Neuronal stem cell (in vitro differentiated cells): ENCODE data around the gene PIP5KL1.

ENCODE experiments used
- DNase-seq: peaks from one replicate; pipeline ENCODE4 v3.0.0-alpha.2; 2013; ENCODE audit warnings: low spot score
- H2AFZ ChIP-seq: one replicate; pipeline ENCODE4 v1.6.1; 2013; ENCODE audit warnings: mild to moderate bottlenecking, low read length, inconsistent platforms
- H2AK5ac ChIP-seq: 2 replicates; pipeline ENCODE4 v1.6.1; 2013; ENCODE audit warnings: low read depth, mild to moderate bottlenecking, inconsistent platforms, low read length, moderate library complexity, mixed read lengths
- H2BK120ac ChIP-seq: 2 replicates; pipeline ENCODE4 v1.6.1; 2013; ENCODE audit warnings: low read depth, mild to moderate bottlenecking, inconsistent platforms, low read length, moderate library complexity, mixed read lengths
- H2BK12ac ChIP-seq: one replicate; pipeline ENCODE4 v1.6.1; 2013; ENCODE audit warnings: low read length, inconsistent platforms
- H2BK15ac ChIP-seq: 2 replicates; pipeline ENCODE4 v1.6.1; 2013; ENCODE audit warnings: mild to moderate bottlenecking, low read length, inconsistent platforms, mixed read lengths
- H2BK5ac ChIP-seq: one replicate; pipeline ENCODE4 v1.6.1; 2013; ENCODE audit warnings: inconsistent platforms, mild to moderate bottlenecking, low read length, moderate library complexity
- H3K14ac ChIP-seq: one replicate; pipeline ENCODE4 v1.6.1; 2013; ENCODE audit warnings: low read length, inconsistent platforms
- H3K18ac ChIP-seq: 2 replicates; pipeline ENCODE4 v1.6.1; 2013; ENCODE audit warnings: low read length, inconsistent platforms
- H3K23ac ChIP-seq: 2 replicates; pipeline ENCODE4 v1.6.1; 2013; ENCODE audit warnings: low read depth, mild to moderate bottlenecking, mixed read lengths, low read length, inconsistent platforms; ENCODE audit not compliant: poor library complexity
- H3K27ac ChIP-seq: replicated peaks from 3 replicates; pipeline ENCODE4 v1.5.1; 2013; ENCODE audit warnings: low read length, inconsistent platforms
- H3K27me3 ChIP-seq, 3 experiments: 2 replicates each; pipeline ENCODE4 v1.6.1; 2013; ENCODE audit warnings: low read length in 3 of 3, mild to moderate bottlenecking in 2 of 3, inconsistent platforms in 1 of 3, low read depth in 1 of 3, mixed read lengths in 1 of 3, moderate library complexity in 1 of 3; ENCODE audit not compliant: control insufficient read depth in 3 of 3, insufficient read depth in 3 of 3
- H3K36me3 ChIP-seq, 2 donors: replicated peaks in 1 of 2; 2 replicates each; pipeline ENCODE4 v1.6.1; 2013; ENCODE audit warnings: low read length in 2 of 2; ENCODE audit not compliant: control insufficient read depth in 2 of 2, insufficient read depth in 2 of 2
- H3K4ac ChIP-seq: 2 replicates; pipeline ENCODE4 v1.6.1; 2013; ENCODE audit warnings: inconsistent platforms, mild to moderate bottlenecking, low read length, moderate library complexity
- H3K4me1 ChIP-seq, 2 donors: 1 replicate in 1 of 2; 2 replicates in 1 of 2; pipeline ENCODE4 v1.6.1; 2013; ENCODE audit warnings: low read length in 2 of 2, low read depth in 1 of 2; ENCODE audit not compliant: control insufficient read depth in 2 of 2, insufficient read depth in 1 of 2
- H3K4me2 ChIP-seq: one replicate; pipeline ENCODE4 v1.6.1; 2013; ENCODE audit warnings: mild to moderate bottlenecking, low read length, inconsistent platforms; ENCODE audit not compliant: insufficient read depth, poor library complexity, severe bottlenecking
- H3K4me3 ChIP-seq, 2 donors: 2 replicates each; pipeline ENCODE4 v1.5.1; 2013; ENCODE audit warnings: low read length in 2 of 2, mild to moderate bottlenecking in 2 of 2, inconsistent platforms in 1 of 2, moderate library complexity in 1 of 2
- H3K79me1 ChIP-seq: one replicate; pipeline ENCODE4 v1.6.1; 2013; ENCODE audit warnings: low read depth, mild to moderate bottlenecking, inconsistent platforms, low read length, moderate library complexity
- H3K9ac ChIP-seq: one replicate; pipeline ENCODE4 v1.6.1; 2013; ENCODE audit warnings: mild to moderate bottlenecking, low read depth, low read length, inconsistent platforms; ENCODE audit not compliant: poor library complexity
- H3K9me3 ChIP-seq, 2 donors: replicated peaks in 1 of 2; 2 replicates each; pipeline versions ENCODE3 to v1.6.1; 2013; ENCODE audit warnings: low read length in 2 of 2, mild to moderate bottlenecking in 2 of 2, inconsistent platforms in 1 of 2, low read depth in 1 of 2, mixed read lengths in 1 of 2, moderate library complexity in 1 of 2; ENCODE audit not compliant: control insufficient read depth in 2 of 2, insufficient read depth in 1 of 2
- H4K8ac ChIP-seq: one replicate; pipeline ENCODE4 v1.6.1; 2013; ENCODE audit warnings: low read depth, mild to moderate bottlenecking, inconsistent platforms, low read length, moderate library complexity
- H4K91ac ChIP-seq: one replicate; pipeline ENCODE4 v1.6.1; 2013; ENCODE audit warnings: low read length, low read depth, mild to moderate bottlenecking, inconsistent platforms; ENCODE audit not compliant: poor library complexity
- WGBS, 2 donors: extraction: QIAGEN DNeasy Blood & Tissue Kit; methylation state at CpG; one replicate each; pipeline ENCODE4 v1.1.7; 2013; ENCODE audit warnings: missing lambda C conversion rate in 2 of 2, mixed read lengths in 1 of 2; ENCODE audit not compliant: insufficient read length in 2 of 2, insufficient replicate concordance in 1 of 2; ENCODE audit errors: extremely low coverage in 2 of 2; 5-methylcytosine and 5-hydroxymethylcytosine counted together

PIP5KL1 gene

GRCh38 chr9:127973169-127974000 is 42.8 kb upstream of the PIP5KL1 start:
- Histone ChIP-seq H3K4me2 (no peak overlapping the region), H2BK15ac (no peak overlapping the region), H3K4me1 (peaks cover 44 to 50% of the 10 kb centered on the region in 2 donors), H3K36me3 (peaks cover 0 to 9% of the 10 kb centered on the region in 2 donors), H2AK5ac (peak overlapping the region; percentile 44), H2AFZ (no peak overlapping the region), H2BK5ac (no peak overlapping the region), H4K91ac (no peak overlapping the region), H3K79me1 (peaks cover 29% of the 10 kb centered on the region), H4K8ac (no peak overlapping the region), H2BK12ac (no peak overlapping the region), H3K14ac (peak overlapping the region; percentile 9), H2BK120ac (no peak overlapping the region), H3K27ac (no peak overlapping the region), H3K9me3 (no peaks in the 10 kb centered on the region), H3K4ac (no peak overlapping the region), H3K18ac (peak overlapping the region; percentile 19), H3K23ac (peak overlapping the region; percentile 8), H3K9ac (peak overlapping the region; percentile 32), H3K4me3 (no peak overlapping the region), H3K27me3 (no peaks in the 10 kb centered on the region)
- WGBS, 2 donors = no CpG with 5 or more reads among the region's 17 CpGs
- DNase-seq = no peak

- no peak overlapping the region for H2AFZ ChIP-seq
- H2BK120ac ChIP-seq = no peak overlapping the region
- peak overlapping the region; percentile 87 for H3K23ac ChIP-seq
- no peaks in the 10 kb centered on the region for H3K27me3 ChIP-seq
- WGBS, 2 donors = no CpG with 5 or more reads among the region's 12 CpGs
- H3K4me2 ChIP-seq = no peak overlapping the region
- no peak overlapping the region for H3K4ac ChIP-seq
- no peak for DNase-seq
- H3K27ac ChIP-seq = no peak overlapping the region
- peak overlapping the region in 1 of 2 donors; percentile 13 for H3K4me3 ChIP-seq
- H2BK15ac ChIP-seq = no peak overlapping the region
- H2BK12ac ChIP-seq = peak overlapping the region; percentile 66
- H2BK5ac ChIP-seq = no peak overlapping the region
- peak overlapping the region; percentile 63 for H2AK5ac ChIP-seq
- H3K79me1 ChIP-seq = peaks cover 29% of the 10 kb centered on the region
- H4K8ac ChIP-seq = no peak overlapping the region
- no peak overlapping the region for H4K91ac ChIP-seq
- H3K9me3 ChIP-seq = no peaks in the 10 kb centered on the region
- peaks cover 34 to 43% of the 10 kb centered on the region in 2 donors for H3K4me1 ChIP-seq
- H3K9ac ChIP-seq = peak overlapping the region; percentile 78
- peak overlapping the region; percentile 54 for H3K18ac ChIP-seq
- H3K14ac ChIP-seq = peak overlapping the region; percentile 94
- peaks cover 0 to 7% of the 10 kb centered on the region in 2 donors for H3K36me3 ChIP-seq
Observed at GRCh38 chr9:127972236-127972871, 41.8 kb upstream of the PIP5KL1 start.

- no peak overlapping the region for H4K8ac ChIP-seq
- peaks cover 32 to 45% of the 10 kb centered on the region in 2 donors for H3K4me1 ChIP-seq
- H2BK15ac ChIP-seq = no peak overlapping the region
- peak overlapping the region; percentile 14 for H2BK12ac ChIP-seq
- no peaks in the 10 kb centered on the region for H3K27me3 ChIP-seq
- peak overlapping the region; percentile 88 for H3K18ac ChIP-seq
- no peak for DNase-seq
- peak overlapping the region; percentile 87 for H3K23ac ChIP-seq
- H2BK120ac ChIP-seq = no peak overlapping the region
- no peak overlapping the region for H3K4ac ChIP-seq
- no CpG with 5 or more reads among the region's 20 CpGs for WGBS, 2 donors
- H3K4me2 ChIP-seq = no peak overlapping the region
- peaks cover 0 to 6% of the 10 kb centered on the region in 2 donors for H3K36me3 ChIP-seq
- peak overlapping the region; percentile 74 for H2AK5ac ChIP-seq
- H3K27ac ChIP-seq = no peak overlapping the region
- no peaks in the 10 kb centered on the region for H3K9me3 ChIP-seq
- no peak overlapping the region for H2AFZ ChIP-seq
- H3K79me1 ChIP-seq = peaks cover 33% of the 10 kb centered on the region
- H3K14ac ChIP-seq = peak overlapping the region; percentile 94
- H2BK5ac ChIP-seq = no peak overlapping the region
- no peak overlapping the region for H4K91ac ChIP-seq
- peak overlapping the region; percentile 78 for H3K9ac ChIP-seq
- H3K4me3 ChIP-seq = peak overlapping the region in 1 of 2 donors; percentile 13
Observed at GRCh38 chr9:127971357-127972235, 41.0 kb upstream of the PIP5KL1 start.
